Occipital lobe (tissue), 2 donors: ENCODE measurements around the gene RORC. TPM values are rescaled to one million over a fixed set of nuclear protein-coding genes. Genes with fewer than 3 reads are reported as not detected.
"Not testable (repeated sequence)": the region's sequence is repeated elsewhere in the genome, so short reads cannot be mapped to it uniquely, and the experiment has no call there.

Source experiments
- DNase-seq: peaks from one replicate; lab custom pipeline; 2025; lab: John Stamatoyannopoulos, UW
- total RNA-seq: library from RNA; depleted of rRNA; stranded (reverse); fragments of >200 nt; gene quantifications from one replicate; pipeline ENCODE4 v1.2.3, GENCODE V29; 2014

The RORC gene
- 0.16 TPM for total RNA-seq

GRCh38 chr1:151831605-151832004, at the start of gene RORC:
RORC (minus strand) TSS chr1:151831802; CDS start chr1:151831764, 38 bp downstream.
- DNase-seq: no peak

GRCh38 chr1:151875419-151876097, 44.0 kb upstream of the RORC start:
- DNase-seq: no peak

- not testable (repeated sequence) for DNase-seq
Measured at GRCh38 chr1:151872776-151873175, 41.2 kb upstream of the RORC start.

- DNase-seq: no peak
Measured at GRCh38 chr1:151871284-151872030, 39.9 kb upstream of the RORC start.

GRCh38 chr1:151868486-151868885, 36.9 kb upstream of the RORC start:
- no peak for DNase-seq

GRCh38 chr1:151867765-151868411, 36.3 kb upstream of the RORC start:
- no peak for DNase-seq

GRCh38 chr1:151867321-151867720, 35.7 kb upstream of the RORC start:
- DNase-seq: no peak

- no peak for DNase-seq
Measured at GRCh38 chr1:151864411-151864810, 32.8 kb upstream of the RORC start.

- DNase-seq: no peak
Measured at GRCh38 chr1:151862604-151863003, 31.0 kb upstream of the RORC start.

GRCh38 chr1:151860504-151861187, 29.0 kb upstream of the RORC start:
- no peak for DNase-seq

GRCh38 chr1:151859891-151860293, 28.3 kb upstream of the RORC start:
- DNase-seq: no peak

- DNase-seq: no peak
Measured at GRCh38 chr1:151858886-151859665, 27.5 kb upstream of the RORC start.

GRCh38 chr1:151858030-151858746, 26.6 kb upstream of the RORC start:
- DNase-seq: no peak

- DNase-seq: no peak
Measured at GRCh38 chr1:151855933-151856332, 24.3 kb upstream of the RORC start.

GRCh38 chr1:151855516-151855915, 23.9 kb upstream of the RORC start:
- DNase-seq: not testable (repeated sequence)

- DNase-seq: no peak
Measured at GRCh38 chr1:151854658-151855057, 23.1 kb upstream of the RORC start.

GRCh38 chr1:151853411-151853943, 21.9 kb upstream of the RORC start, which contains the start of gene THEM5:
THEM5 (minus strand) TSS chr1:151853712; CDS start chr1:151853565, 147 bp downstream.
- DNase-seq: no peak

GRCh38 chr1:151852733-151853132, 21.1 kb upstream of the RORC start:
- DNase-seq: no peak

- DNase-seq: no peak
Measured at GRCh38 chr1:151851886-151852285, 20.3 kb upstream of the RORC start.

- DNase-seq: no peak
Measured at GRCh38 chr1:151849871-151850270, 18.3 kb upstream of the RORC start.
